ENCODE measurements around the gene RFX3. TPM values are rescaled to one million over a fixed set of nuclear protein-coding genes. Genes with fewer than 3 reads are reported as not detected.

Gene RFX3
- total RNA-seq, 2 donors from 2014 or later = 27.5 to 28.2 TPM

DNA sequence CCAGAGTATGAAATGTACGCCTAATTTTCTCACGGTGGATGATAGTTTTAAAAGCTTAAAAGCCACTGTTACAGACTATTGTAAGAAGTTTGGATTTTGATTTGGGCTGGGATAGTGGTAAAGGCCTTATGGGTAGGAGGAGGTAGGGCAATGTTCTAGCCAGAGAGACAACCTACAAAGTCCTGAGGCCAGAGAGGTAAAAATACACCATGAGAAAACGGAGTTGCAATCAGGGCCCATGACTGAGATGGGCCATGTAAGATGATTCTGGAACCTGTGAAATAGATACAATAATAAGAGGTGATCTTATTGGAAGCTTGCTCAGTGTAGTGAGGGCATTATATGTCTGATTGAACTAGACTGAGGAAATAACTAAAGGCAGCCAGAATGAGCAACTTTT lies 188.8 kb downstream of the RFX3 start:
- Histone ChIP-seq H3K36me3 (ENCODE audit: control insufficient read depth, insufficient read depth, low read length) (no peaks in the 10 kb centered on the region), H3K27ac (ENCODE audit: low read depth, low read length) (no peak overlapping the region), H3K9ac (ENCODE audit: extremely low read depth, low read length, poor library complexity, severe bottlenecking) (no peak overlapping the region), H3K9me3 (ENCODE audit: control insufficient read depth, low read length) (no peaks in the 10 kb centered on the region), H3K27me3 (ENCODE audit: control insufficient read depth, insufficient read depth, low read length, poor library complexity, severe bottlenecking) (no peaks in the 10 kb centered on the region), H3K4me3 (ENCODE audit: low read length) (no peak overlapping the region), H3K4me1 (ENCODE audit: control insufficient read depth, insufficient read depth, low read length) (no peaks in the 10 kb centered on the region)
- Mint-ChIP-seq H3K36me3 (ENCODE audit: low read depth) (peaks cover 3% of the 10 kb centered on the region), H3K4me3 (no peak overlapping the region), H3K9me3 (peaks cover 2% of the 10 kb centered on the region), H3K4me1 (no peaks in the 10 kb centered on the region), H3K27me3 (ENCODE audit: insufficient read depth) (no peaks in the 10 kb centered on the region), H3K27ac (peak overlapping the region; percentile 35)
- 90 to 91% methylated on average over 3 of the region's 3 CpGs for WGBS, 2 experiments (ENCODE audit: insufficient coverage in 1 of 2, insufficient read length in 1 of 2)
- TF ChIP-seq CTCF (conservative IDR thresholded peaks at IDR 0.05) = no peak
- DNase-seq = no peak

- no peak overlapping the region for H3K27ac ChIP-seq (ENCODE audit: low read depth, low read length)
- WGBS, 2 experiments (ENCODE audit: insufficient coverage in 1 of 2, insufficient read length in 1 of 2) = 67 to 82% methylated on average over 1 of the region's 2 CpGs
- Mint-ChIP-seq H3K4me3 (no peak overlapping the region), H3K9me3 (no peaks in the 10 kb centered on the region), H3K27ac (no peak overlapping the region), H3K4me1 (no peaks in the 10 kb centered on the region), H3K36me3 (ENCODE audit: low read depth) (no peaks in the 10 kb centered on the region), H3K27me3 (ENCODE audit: insufficient read depth) (no peaks in the 10 kb centered on the region)
- no peak overlapping the region for H3K9ac ChIP-seq (ENCODE audit: extremely low read depth, low read length, poor library complexity, severe bottlenecking)
- H3K4me1 ChIP-seq (ENCODE audit: control insufficient read depth, insufficient read depth, low read length) = no peaks in the 10 kb centered on the region
- H3K4me3 ChIP-seq (ENCODE audit: low read length) = no peak overlapping the region
- H3K9me3 ChIP-seq (ENCODE audit: control insufficient read depth, low read length) = no peaks in the 10 kb centered on the region
- DNase-seq = no peak
- H3K27me3 ChIP-seq (ENCODE audit: control insufficient read depth, insufficient read depth, low read length, poor library complexity, severe bottlenecking) = no peaks in the 10 kb centered on the region
- no peaks in the 10 kb centered on the region for H3K36me3 ChIP-seq (ENCODE audit: control insufficient read depth, insufficient read depth, low read length)
- no peak for TF ChIP-seq CTCF (conservative IDR thresholded peaks at IDR 0.05)
Observed at GRCh38 chr9:3332802-3333201, 193.0 kb downstream of the RFX3 start.

GRCh38 chr9:3331801-3332200 lies 194.0 kb downstream of the RFX3 start:
- Histone ChIP-seq H3K9ac (ENCODE audit: extremely low read depth, low read length, poor library complexity, severe bottlenecking) (no peak overlapping the region), H3K27ac (ENCODE audit: low read depth, low read length) (no peak overlapping the region), H3K4me3 (ENCODE audit: low read length) (no peak overlapping the region), H3K9me3 (ENCODE audit: control insufficient read depth, low read length) (no peaks in the 10 kb centered on the region), H3K36me3 (ENCODE audit: control insufficient read depth, insufficient read depth, low read length) (no peaks in the 10 kb centered on the region), H3K4me1 (ENCODE audit: control insufficient read depth, insufficient read depth, low read length) (no peaks in the 10 kb centered on the region), H3K27me3 (ENCODE audit: control insufficient read depth, insufficient read depth, low read length, poor library complexity, severe bottlenecking) (no peaks in the 10 kb centered on the region)
- peak; percentile 69 for TF ChIP-seq CTCF (conservative IDR thresholded peaks at IDR 0.05)
- DNase-seq = peak; percentile 51
- no peaks in the 10 kb centered on the region for H3K9me3 Mint-ChIP-seq
- 80 to 90% methylated on average over 2 of the region's 2 CpGs for WGBS, 2 experiments (ENCODE audit: insufficient coverage in 1 of 2, insufficient read length in 1 of 2)
- H3K36me3 Mint-ChIP-seq (ENCODE audit: low read depth) = no peaks in the 10 kb centered on the region
- H3K27ac Mint-ChIP-seq = no peak overlapping the region
- no peak overlapping the region for H3K4me3 Mint-ChIP-seq
- H3K27me3 Mint-ChIP-seq (ENCODE audit: insufficient read depth) = no peaks in the 10 kb centered on the region
- H3K4me1 Mint-ChIP-seq = no peaks in the 10 kb centered on the region
